ENCODE data around the gene SAE1.
A peak's percentile ranks its signal among the peaks of the same experiment; 100 is the strongest.
"Not testable (repeated sequence)": the region's sequence is repeated elsewhere in the genome, so short reads cannot be mapped to it uniquely, and the experiment has no call there.

SAE1 gene

GRCh38 chr19:47135156-47135555, 4.5 kb downstream of the SAE1 start:
- Mint-ChIP-seq H3K36me3 (peaks cover 98% of the 10 kb centered on the region), H3K9me3 (peaks cover 3% of the 10 kb centered on the region), H3K4me1 (peaks cover 76% of the 10 kb centered on the region), H3K4me3 (no peak overlapping the region), H3K27ac (peak overlapping the region; percentile 100)
- ATAC-seq (no peak), DNase-seq (ENCODE audit: low spot score in 2 of 2) (no peak)

DNA sequence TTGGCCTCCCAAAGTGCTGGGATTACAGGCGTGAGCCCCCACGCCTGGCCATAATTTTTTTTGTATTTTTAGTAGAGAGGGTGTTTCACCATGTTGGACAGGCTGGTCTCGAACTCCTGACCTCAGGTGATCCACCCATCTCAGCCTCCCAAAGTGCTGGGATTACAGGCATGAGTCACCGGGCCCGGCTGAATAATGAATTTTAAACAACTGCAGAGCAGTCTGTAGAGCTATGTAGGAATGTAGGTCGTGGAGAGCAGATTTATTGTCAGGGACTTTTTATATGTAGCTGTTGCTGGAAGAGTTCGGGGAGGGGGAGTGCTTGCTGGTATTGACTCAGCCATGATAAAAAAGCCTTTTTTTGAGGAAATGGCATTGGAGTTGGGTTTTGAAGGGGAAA, 10.6 kb downstream of the SAE1 start:
- peak overlapping the region; percentile 11 for H3K27ac Mint-ChIP-seq
- not testable (repeated sequence) for H3K9me3 Mint-ChIP-seq; DNase-seq (ENCODE audit: low spot score in 2 of 2); ATAC-seq; H3K4me3 Mint-ChIP-seq
- peaks cover 51% of the 10 kb centered on the region for H3K4me1 Mint-ChIP-seq
- peaks cover 97% of the 10 kb centered on the region for H3K36me3 Mint-ChIP-seq

- H3K27ac Mint-ChIP-seq, result peak overlapping the region; percentile 11
- H3K4me1 Mint-ChIP-seq, result peaks cover 52% of the 10 kb centered on the region
- H3K9me3 Mint-ChIP-seq, result no peaks in the 10 kb centered on the region
- H3K36me3 Mint-ChIP-seq, result peaks cover 97% of the 10 kb centered on the region
- ATAC-seq (no peak), DNase-seq (ENCODE audit: low spot score in 2 of 2) (no peak)
- no peak overlapping the region for H3K4me3 Mint-ChIP-seq
Observed at GRCh38 chr19:47141695-47142094, 11.1 kb downstream of the SAE1 start.

DNA sequence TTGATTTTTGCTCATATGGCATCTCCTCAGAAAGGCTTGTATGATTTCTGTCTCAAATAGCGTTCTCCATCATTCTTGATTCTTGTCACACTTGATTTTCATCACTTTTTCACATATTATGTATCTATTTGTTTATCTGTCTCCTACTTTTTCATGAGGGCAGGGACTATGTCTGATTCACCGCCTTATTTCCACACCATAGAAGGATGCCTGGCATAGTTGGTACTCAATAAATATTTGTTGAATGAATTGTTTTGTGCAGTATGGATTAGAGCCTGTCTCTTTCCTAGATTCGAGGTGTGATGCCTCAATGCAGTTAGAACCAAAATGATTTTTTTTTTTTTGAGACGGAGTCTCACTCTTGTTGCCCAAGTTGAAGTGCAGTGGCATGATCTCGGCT, 12.1 kb downstream of the SAE1 start:
- peaks cover 99% of the 10 kb centered on the region for H3K36me3 Mint-ChIP-seq

DNA sequence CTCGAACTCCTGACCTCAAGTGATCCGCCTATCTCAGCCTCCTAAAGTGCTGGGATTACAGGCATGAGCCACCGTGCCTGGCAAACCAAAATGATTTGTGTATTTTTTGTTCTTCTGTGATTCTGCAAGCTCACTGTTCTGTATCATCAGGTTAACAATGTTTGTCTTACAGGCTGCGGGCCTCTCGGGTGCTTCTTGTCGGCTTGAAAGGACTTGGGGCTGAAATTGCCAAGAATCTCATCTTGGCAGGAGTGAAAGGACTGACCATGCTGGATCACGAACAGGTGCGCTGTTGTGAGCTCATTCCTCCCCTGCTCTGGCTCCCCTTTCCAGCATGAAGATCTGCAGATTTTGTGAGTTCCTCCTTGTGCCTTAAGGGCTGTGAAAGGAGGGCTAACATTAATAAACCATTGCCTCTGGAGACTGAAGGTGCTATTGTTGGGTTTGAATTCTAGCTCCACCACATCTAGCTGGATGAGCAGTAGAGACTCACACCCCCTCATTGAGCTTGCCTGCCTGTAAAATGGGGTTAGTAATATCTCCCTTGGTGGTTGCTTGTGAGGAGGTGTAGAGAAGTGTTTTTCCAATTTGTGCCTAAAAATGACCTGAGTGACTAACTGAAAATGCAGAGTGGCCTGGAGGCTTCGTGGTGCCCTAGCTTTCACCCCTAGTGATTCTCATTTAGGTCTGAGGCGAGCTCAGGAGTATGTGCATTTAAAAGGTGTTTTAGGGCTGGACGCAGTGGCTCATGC, 12.9 kb downstream of the SAE1 start:
- Mint-ChIP-seq H3K36me3 (peaks cover 99% of the 10 kb centered on the region), H3K9me3 (no peaks in the 10 kb centered on the region), H3K27ac (no peak overlapping the region), H3K4me1 (peaks cover 56% of the 10 kb centered on the region), H3K4me3 (no peak overlapping the region)
- ATAC-seq, result peak; percentile 82
- no peak for DNase-seq (ENCODE audit: low spot score in 2 of 2)

More for the DNA sequence above, 12.1 kb downstream of the SAE1 start:
- H3K27ac Mint-ChIP-seq, result peak overlapping the region; percentile 19
- no peak overlapping the region for H3K4me3 Mint-ChIP-seq
- ATAC-seq (no peak), DNase-seq (ENCODE audit: low spot score in 2 of 2) (no peak)
- no peaks in the 10 kb centered on the region for H3K9me3 Mint-ChIP-seq
- peaks cover 54% of the 10 kb centered on the region for H3K4me1 Mint-ChIP-seq

GRCh38 chr19:47144630-47145029, 14.0 kb downstream of the SAE1 start:
- Mint-ChIP-seq H3K36me3 (peaks cover 99% of the 10 kb centered on the region), H3K27ac (no peak overlapping the region), H3K4me1 (peaks cover 46% of the 10 kb centered on the region), H3K9me3 (no peaks in the 10 kb centered on the region), H3K4me3 (no peak overlapping the region)
- ATAC-seq (no peak), DNase-seq (ENCODE audit: low spot score in 2 of 2) (no peak)

- peak overlapping the region; percentile 68 for H3K27ac Mint-ChIP-seq
- H3K36me3 Mint-ChIP-seq, result peaks cover 99% of the 10 kb centered on the region
- ATAC-seq (peak; percentile 39), DNase-seq (ENCODE audit: low spot score in 2 of 2) (no peak)
- H3K4me3 Mint-ChIP-seq, result no peak overlapping the region
- H3K9me3 Mint-ChIP-seq, result no peaks in the 10 kb centered on the region
- peaks cover 46% of the 10 kb centered on the region for H3K4me1 Mint-ChIP-seq
Observed at GRCh38 chr19:47145639-47146486, 15.2 kb downstream of the SAE1 start.

DNA sequence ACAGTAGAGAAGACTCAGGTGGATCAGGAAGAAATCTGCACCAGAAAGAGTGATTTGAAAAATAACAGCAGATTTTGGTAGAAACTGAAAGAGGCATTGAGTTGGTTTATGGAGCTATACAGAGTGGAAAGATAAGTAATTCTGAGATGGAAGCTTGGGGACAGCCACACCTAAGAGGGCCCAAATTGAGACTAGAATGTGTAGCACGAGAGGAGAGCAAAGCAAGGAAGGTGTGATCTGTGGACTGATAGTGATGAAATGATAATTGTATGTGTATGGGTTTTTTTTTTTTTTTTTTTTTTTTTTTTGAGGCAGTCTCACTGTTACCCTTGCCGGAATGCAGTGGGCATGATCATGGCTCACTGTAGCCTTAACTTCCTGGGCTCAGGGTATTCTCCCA, 16.3 kb downstream of the SAE1 start:
- DNase-seq (ENCODE audit: low spot score in 2 of 2) (no peak), ATAC-seq (peak; percentile 49)
- H3K27ac Mint-ChIP-seq, result peak overlapping the region; percentile 68
- peaks cover 42% of the 10 kb centered on the region for H3K4me1 Mint-ChIP-seq
- no peaks in the 10 kb centered on the region for H3K9me3 Mint-ChIP-seq
- H3K36me3 Mint-ChIP-seq, result peaks cover 100% of the 10 kb centered on the region
- H3K4me3 Mint-ChIP-seq, result no peak overlapping the region

GRCh38 chr19:47151627-47152026, 21.0 kb downstream of the SAE1 start:
- Mint-ChIP-seq H3K4me3 (no peak overlapping the region), H3K36me3 (peaks cover 100% of the 10 kb centered on the region), H3K27ac (peak overlapping the region; percentile 45), H3K9me3 (no peaks in the 10 kb centered on the region), H3K4me1 (peaks cover 27% of the 10 kb centered on the region)
- ATAC-seq (no peak), DNase-seq (ENCODE audit: low spot score in 2 of 2) (no peak)

DNA sequence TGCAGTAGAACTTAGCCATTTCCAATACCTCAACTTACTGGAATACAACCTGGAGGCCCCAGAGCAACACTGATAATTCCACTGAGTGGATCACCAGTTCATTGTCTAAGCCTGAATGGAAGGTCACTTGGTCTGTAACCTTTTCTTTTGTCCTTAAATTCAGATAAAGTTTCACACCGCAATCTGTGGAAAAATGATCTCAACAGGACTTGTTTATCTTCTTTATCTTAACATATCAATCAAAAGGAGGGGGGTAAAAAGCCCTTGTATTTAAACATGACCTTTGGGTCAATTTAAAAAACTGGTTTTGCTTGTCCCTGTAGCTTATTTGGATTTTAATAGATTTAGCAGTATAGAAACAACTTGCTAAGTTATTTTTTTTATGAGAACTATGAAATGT, 21.6 kb downstream of the SAE1 start:
- Mint-ChIP-seq H3K4me3 (no peak overlapping the region), H3K4me1 (peaks cover 27% of the 10 kb centered on the region), H3K9me3 (no peaks in the 10 kb centered on the region), H3K36me3 (peaks cover 100% of the 10 kb centered on the region), H3K27ac (peak overlapping the region; percentile 13)
- ATAC-seq (no peak), DNase-seq (ENCODE audit: low spot score in 2 of 2) (no peak)

- DNase-seq (ENCODE audit: low spot score in 2 of 2) (no peak), ATAC-seq (no peak)
- no peak overlapping the region for H3K4me3 Mint-ChIP-seq
- H3K4me1 Mint-ChIP-seq, result peaks cover 31% of the 10 kb centered on the region
- no peaks in the 10 kb centered on the region for H3K9me3 Mint-ChIP-seq
- H3K27ac Mint-ChIP-seq, result peak overlapping the region; percentile 13
- H3K36me3 Mint-ChIP-seq, result peaks cover 99% of the 10 kb centered on the region
Observed at GRCh38 chr19:47152632-47153031, 22.0 kb downstream of the SAE1 start.

GRCh38 chr19:47153266-47153665, 22.6 kb downstream of the SAE1 start:
- Mint-ChIP-seq H3K9me3 (no peaks in the 10 kb centered on the region), H3K36me3 (peaks cover 99% of the 10 kb centered on the region), H3K27ac (no peak overlapping the region), H3K4me3 (no peak overlapping the region), H3K4me1 (peaks cover 32% of the 10 kb centered on the region)
- no peak for ATAC-seq
- no peak for DNase-seq (ENCODE audit: low spot score in 2 of 2)

GRCh38 chr19:47155148-47155547, 24.5 kb downstream of the SAE1 start:
- Mint-ChIP-seq H3K4me3 (no peak overlapping the region), H3K4me1 (peaks cover 44% of the 10 kb centered on the region), H3K36me3 (peaks cover 99% of the 10 kb centered on the region), H3K9me3 (no peaks in the 10 kb centered on the region), H3K27ac (peak overlapping the region; percentile 18)
- DNase-seq (ENCODE audit: low spot score in 2 of 2), result no peak
- ATAC-seq, result no peak

DNA sequence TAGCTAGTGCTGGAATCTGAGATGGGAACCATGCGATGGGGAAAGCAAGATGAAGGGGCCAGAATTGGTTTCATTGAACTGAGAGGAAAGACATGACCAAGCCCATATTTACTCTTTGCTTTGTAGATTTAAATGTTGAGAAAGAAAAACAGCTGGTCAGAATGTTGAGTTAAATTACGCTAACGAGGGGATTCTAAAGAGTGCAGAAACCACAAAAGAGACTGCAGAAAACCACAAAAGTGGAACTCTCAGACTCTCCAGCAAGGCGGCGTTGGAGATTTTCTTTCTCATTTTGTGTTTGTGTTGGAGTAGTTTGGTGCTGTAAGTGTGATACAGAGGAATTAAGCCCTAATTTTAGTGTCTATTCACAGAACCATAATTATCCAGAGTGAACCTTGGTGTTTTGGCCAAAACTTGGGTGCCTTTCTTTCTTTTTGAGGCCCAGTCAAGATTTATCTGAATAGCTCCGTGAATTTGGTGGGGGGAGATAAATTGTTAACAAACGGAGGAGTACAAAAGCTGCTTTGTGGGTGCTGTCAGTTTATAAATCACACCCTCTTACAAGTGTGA, 26.3 kb downstream of the SAE1 start:
- ATAC-seq (peak; percentile 61), DNase-seq (ENCODE audit: low spot score in 2 of 2) (no peak)
- Mint-ChIP-seq H3K4me3 (peak overlapping the region; percentile 56), H3K27ac (peak overlapping the region; percentile 85), H3K9me3 (no peaks in the 10 kb centered on the region), H3K36me3 (peaks cover 99% of the 10 kb centered on the region), H3K4me1 (peaks cover 39% of the 10 kb centered on the region)

DNA sequence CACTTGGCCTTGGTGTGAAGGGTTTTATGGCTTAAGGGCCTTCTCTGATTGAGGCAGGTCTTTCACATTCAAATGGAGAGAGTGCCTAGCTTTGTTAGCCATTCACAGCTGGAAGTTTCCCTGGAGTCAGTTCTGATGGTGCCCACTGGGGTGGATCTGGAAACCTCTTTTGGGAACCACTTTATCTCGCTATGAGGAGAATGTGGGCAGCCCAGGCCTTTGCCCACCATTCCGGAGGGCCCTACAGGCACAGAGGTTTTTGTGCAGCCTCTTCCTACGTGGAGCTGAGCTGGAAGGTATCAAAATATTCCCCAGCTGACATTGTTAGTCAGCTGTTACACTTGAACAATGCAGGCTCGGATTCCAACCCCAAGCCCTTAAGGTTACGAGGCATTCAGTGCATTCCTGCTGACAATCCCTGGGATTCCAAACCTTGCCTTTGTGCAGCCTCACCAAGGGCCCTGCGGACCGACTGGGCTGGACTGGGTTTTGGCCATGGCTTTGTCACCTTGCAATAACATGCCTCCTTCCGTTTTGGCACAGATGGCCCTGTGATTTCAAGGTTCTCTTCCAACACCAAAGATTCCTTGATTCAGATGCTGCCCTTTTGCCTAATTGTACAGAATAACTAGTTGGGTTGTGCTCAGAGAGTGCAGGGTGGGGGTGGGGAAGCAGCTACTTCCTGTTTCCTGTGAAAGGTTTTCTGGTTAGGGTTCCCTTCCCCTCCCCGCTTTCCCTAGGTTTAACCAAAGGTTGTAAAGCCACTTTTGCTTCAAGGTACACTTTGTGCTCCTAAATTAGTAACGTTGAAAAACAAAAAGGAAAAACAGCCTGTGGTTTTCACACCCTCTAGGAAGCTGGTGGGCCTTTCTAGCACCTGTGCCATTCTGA, 27.0 kb downstream of the SAE1 start:
- H3K4me1 Mint-ChIP-seq, result peaks cover 39% of the 10 kb centered on the region
- H3K27ac Mint-ChIP-seq, result peak overlapping the region; percentile 85
- no peak for DNase-seq (ENCODE audit: low spot score in 2 of 2)
- peaks cover 99% of the 10 kb centered on the region for H3K36me3 Mint-ChIP-seq
- no peaks in the 10 kb centered on the region for H3K9me3 Mint-ChIP-seq
- H3K4me3 Mint-ChIP-seq, result peak overlapping the region; percentile 56
- ATAC-seq, result no peak

Measured in stimulated activated effector memory CD8-positive, alpha-beta T cell treated with anti-CD3 and anti-CD28 coated beads, Interleukin-12 subunit alpha, Interleukin-12 subunit beta, amount 100 ng/mL, for 72 hours (primary cell).